ENCODE measurements around the gene MYL2.
"Not testable (repeated sequence)": the region's sequence is repeated elsewhere in the genome, so short reads cannot be mapped to it uniquely, and the experiment has no call there.

The MYL2 gene, protein sequence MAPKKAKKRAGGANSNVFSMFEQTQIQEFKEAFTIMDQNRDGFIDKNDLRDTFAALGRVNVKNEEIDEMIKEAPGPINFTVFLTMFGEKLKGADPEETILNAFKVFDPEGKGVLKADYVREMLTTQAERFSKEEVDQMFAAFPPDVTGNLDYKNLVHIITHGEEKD

GRCh38 chr12:110920324-110920910 lies at the start of gene MYL2:
Gene MYL2, minus strand, starts transcription at chr12:110920579. Its CDS starts 50 bp downstream, at chr12:110920529.
- in situ Hi-C loops (cut with MboI; ENCODE audit: low sequenced_read_pairs): no loop called here

GRCh38 chr12:110966081-110966760 lies 45.8 kb upstream of the MYL2 start:
- in situ Hi-C loops (cut with MboI; ENCODE audit: low sequenced_read_pairs): no loop called here

- in situ Hi-C loops (cut with MboI; ENCODE audit: low sequenced_read_pairs): no loop called here
These were observed 45.2 kb upstream of the MYL2 start for GRCh38 chr12:110965574-110965973.

DNA sequence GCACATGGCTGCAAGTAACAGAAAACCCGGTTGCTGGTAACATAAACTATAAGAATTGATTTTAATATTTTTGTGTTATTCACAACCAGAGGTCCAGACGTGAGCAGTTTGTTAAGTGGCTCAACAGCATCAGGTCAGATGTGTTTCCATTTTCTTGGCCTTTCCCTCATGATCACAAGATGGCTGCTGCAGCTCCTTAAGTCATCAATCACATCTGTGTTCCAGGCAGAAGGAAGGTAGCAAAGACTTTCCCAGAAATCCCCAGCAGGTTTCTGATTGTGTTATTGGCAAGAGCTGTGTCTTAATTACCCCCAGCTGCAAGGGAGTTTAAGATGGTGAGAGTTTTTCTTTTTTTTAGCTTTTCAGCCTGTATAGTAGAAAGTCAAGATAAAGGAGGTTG lies 40.4 kb upstream of the MYL2 start:
- in situ Hi-C loops (cut with MboI; ENCODE audit: low sequenced_read_pairs): no loop called here

DNA sequence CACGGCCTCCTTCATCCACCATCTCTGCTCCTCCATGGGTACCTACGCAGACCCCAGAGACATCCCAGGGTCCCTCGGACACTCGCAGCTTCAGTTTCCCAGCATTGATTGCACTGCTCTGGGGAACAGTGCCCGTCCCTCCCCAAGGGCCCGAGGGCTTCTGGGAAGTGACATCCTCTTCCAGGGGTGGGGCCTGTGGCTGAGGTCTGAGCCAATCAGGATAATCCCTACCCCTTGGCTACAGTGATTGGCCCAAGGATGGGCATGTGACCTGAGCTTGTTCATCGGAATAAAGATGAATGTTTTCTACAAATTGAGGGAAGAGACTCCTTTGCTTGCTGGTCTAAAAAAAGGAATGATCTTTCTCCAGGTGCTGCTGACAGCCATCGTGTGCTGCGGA lies 37.3 kb upstream of the MYL2 start:
- in situ Hi-C loops (cut with MboI; ENCODE audit: low sequenced_read_pairs): no loop called here

DNA sequence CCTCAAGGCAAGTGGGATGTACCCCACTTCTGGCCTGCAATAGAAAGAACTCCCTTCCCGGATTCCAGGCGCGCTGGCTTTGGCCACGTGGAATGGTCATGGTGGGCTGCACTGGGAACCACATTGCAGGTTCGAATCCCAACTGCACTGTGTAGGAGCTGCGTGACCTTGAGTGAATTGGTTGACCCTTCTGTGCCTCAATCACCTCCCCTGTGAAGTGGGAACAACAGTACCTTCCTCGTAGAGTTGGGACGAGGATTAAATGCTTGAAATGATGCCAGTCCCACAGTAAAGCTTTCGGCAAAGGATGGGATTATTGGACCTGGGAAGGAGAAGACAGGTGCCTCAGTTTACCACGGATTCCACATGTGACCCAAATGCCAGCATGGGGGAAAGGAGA lies 36.8 kb upstream of the MYL2 start:
- in situ Hi-C loops (cut with MboI; ENCODE audit: low sequenced_read_pairs): no loop called here

- in situ Hi-C loops (cut with MboI; ENCODE audit: low sequenced_read_pairs): not testable (repeated sequence)
These were observed 30.5 kb upstream of the MYL2 start for GRCh38 chr12:110950867-110951266.

- in situ Hi-C loops (cut with MboI; ENCODE audit: low sequenced_read_pairs): not testable (repeated sequence)
These were observed 30.1 kb upstream of the MYL2 start for GRCh38 chr12:110950466-110950865.

DNA sequence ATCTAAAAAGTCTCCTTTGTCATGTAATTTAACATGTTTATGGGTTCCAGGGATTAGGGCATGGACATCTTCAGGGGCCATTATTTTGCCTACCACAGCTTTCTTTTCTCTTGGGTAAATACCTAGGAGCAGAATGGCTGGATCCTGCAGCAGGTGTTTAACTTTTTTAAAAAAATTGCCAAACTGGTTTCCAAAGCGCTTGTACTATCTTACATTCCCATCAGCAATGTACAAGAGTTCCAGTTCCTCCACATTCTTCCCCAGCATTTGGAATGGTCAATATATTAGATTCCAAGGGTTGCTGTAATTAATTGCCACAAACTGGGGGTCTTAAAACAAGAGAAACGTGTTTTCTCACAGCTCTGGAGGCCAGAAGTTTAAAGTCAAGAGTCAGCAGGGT lies 27.7 kb upstream of the MYL2 start:
- in situ Hi-C loops (cut with MboI; ENCODE audit: low sequenced_read_pairs): no loop called here

- in situ Hi-C loops (cut with MboI; ENCODE audit: low sequenced_read_pairs): no loop called here
These were observed 23.0 kb upstream of the MYL2 start for GRCh38 chr12:110943373-110943772.

DNA sequence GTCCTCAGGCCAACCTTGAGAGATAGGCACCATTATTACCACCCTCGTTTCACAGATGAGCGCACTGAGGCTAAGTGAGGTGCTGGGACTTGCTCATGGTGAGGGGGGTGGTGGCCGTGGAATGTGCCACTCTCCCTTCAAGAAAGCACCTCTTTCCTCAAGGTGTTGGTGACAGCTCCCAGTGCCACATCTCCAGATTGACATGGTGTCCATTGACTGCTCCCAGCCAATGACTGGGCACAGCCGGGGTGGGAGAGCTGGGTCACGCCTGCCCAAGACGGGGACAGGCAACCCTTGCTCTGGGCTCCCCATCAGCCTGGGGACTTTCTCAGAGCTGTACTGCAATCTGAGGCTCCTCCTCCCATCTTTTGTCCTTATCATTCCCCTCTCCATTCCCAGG lies 21.0 kb upstream of the MYL2 start:
- in situ Hi-C loops (cut with MboI; ENCODE audit: low sequenced_read_pairs): no loop called here

DNA sequence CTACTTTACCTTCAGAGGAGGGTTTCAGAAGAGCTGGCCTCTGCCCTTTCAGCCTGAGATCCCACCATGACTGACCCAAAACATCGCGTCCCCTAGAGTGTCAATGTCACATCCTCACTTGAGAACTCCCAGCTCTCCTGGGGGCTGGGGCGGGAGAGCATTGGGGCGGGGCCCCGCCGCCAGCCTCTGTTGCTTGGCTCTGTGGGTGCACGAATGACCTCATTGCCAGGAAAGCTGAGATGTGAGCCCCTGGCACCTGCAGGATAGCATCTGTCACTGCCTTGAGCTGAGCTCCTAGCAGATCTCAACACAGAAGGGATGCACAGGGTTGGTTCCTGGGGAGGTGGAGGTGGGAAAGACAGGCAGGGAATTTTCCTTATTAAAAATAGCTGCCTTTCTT lies 20.6 kb upstream of the MYL2 start:
- in situ Hi-C loops (cut with MboI; ENCODE audit: low sequenced_read_pairs): no loop called here

- in situ Hi-C loops (cut with MboI; ENCODE audit: low sequenced_read_pairs): no loop called here
These were observed 19.9 kb upstream of the MYL2 start for GRCh38 chr12:110940296-110940695.

- in situ Hi-C loops (cut with MboI; ENCODE audit: low sequenced_read_pairs): loop anchor here (10.0 kb wide), 1 partner anchor 368 kb away; no protein-coding TSS in a partner anchor
These were observed 16.8 kb upstream of the MYL2 start for GRCh38 chr12:110937104-110937641.

DNA sequence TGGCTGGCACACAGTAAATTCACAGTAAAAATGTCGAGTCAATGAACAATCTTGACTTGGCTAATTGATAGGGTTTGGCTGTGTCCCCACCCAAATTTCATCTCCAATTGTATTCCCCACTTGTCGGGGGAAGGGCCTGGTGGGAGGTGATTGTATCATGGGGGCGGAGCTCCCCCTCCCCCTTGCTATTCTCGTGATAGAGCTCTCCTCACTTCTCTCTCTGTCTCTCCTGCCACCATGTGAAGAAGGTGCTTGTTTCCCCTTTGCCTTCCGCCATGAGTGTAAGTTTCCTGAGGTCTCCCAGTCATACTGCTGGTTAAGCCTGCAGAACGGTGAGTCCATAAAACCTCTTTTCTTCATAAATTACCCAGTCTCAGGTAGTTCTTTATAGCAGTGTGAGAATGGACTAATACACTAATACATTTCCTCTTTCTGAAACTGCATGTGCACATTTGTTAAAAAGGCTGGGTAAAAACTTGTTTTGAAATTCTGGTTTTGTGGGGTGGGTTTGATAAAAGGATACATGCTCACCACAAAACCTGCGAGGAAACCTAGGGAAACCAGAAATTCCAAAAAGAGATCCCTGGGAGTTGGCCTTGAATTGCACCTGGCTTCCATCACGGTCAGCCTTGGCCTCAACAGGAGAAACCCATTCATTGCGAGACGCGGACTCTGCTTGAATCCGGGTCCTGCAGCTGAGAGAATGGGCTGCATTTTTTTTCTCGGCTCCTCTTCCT lies 16.2 kb upstream of the MYL2 start:
- in situ Hi-C loops (cut with MboI; ENCODE audit: low sequenced_read_pairs): loop anchor here (10.0 kb wide), 1 partner anchor 368 kb away; no protein-coding TSS in a partner anchor

DNA sequence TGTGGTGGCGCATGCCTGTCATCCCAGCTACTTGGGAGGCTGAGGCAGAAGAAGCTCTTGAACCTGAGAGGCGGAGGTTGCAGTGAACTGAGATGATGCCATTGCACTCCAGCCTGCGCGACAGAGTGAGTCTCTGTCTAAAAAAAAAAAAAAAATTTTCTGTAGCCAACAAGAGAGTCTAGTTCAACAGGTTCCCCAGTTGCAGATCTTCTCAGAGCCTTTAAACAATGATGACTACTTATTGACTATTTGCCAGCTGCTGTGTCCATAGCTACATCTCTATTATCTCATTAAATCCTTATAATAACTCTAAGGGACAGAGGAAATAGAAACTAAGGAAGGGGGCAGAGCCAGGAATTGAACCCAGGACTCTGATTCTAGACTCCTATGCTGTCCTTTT lies 15.2 kb upstream of the MYL2 start:
- in situ Hi-C loops (cut with MboI; ENCODE audit: low sequenced_read_pairs): loop anchor here (10.0 kb wide), 1 partner anchor 369 kb away; no protein-coding TSS in a partner anchor

GRCh38 chr12:110934093-110934852 lies 13.9 kb upstream of the MYL2 start:
- in situ Hi-C loops (cut with MboI; ENCODE audit: low sequenced_read_pairs): loop anchor here (10.0 kb wide), 1 partner anchor 371 kb away; no protein-coding TSS in a partner anchor

DNA sequence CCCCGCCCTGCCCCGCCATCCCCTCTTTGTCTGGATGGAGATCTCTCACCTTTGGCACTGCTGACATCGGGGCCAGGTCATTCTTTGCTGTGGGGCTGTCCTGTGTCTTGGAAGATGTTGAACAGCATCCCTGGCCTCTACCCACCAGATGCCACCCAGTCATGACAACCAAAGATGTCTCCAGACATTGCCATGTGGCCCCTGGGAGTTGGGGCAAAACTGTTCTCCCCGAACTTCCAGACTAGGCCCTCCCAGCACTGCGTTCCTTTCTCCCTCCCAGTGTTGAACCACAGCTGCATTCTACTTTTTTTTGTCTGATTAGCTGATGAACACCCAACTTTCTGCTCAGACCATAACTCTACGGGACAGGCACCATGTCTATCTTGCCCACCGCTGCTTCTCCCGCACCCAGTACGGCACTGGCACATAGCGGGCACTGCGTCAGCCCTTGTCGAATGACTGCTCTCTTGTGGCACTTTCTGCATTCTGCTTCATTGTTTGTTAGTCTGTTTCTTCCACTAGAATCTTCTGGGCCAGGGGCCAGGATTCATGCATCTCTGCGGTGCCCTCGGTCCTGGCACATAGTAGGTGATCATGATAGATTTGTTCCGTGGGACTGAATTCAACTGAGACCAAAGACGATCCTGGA lies 13.1 kb upstream of the MYL2 start:
- in situ Hi-C loops (cut with MboI; ENCODE audit: low sequenced_read_pairs): loop anchor here (10.0 kb wide), 1 partner anchor 371 kb away; no protein-coding TSS in a partner anchor

GRCh38 chr12:110932046-110932445 lies 11.7 kb upstream of the MYL2 start:
- in situ Hi-C loops (cut with MboI; ENCODE audit: low sequenced_read_pairs): loop anchor here (10.0 kb wide), 1 partner anchor 373 kb away; no protein-coding TSS in a partner anchor

DNA sequence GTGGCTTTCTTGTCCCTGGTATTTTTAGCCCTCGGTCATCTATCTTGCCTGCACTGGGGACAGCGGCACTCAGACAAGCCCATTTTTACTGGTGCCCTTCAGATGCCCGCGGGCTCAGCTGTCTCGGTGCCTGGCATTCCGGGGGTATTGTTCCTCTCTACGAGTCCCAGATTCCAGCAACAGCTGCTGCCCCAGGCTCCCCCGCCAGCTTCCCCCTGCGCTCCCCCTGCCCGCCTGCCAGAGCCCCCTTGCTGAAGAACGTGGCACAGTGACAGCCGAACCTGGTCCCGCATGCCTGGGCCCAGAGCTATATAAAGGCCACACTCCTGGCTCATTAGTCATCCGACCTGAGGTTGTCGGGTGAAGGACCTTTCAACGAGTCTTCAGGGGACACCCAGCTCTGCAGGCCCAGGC lies 10.9 kb upstream of the MYL2 start:
- in situ Hi-C loops (cut with MboI; ENCODE audit: low sequenced_read_pairs): loop anchor here (10.0 kb wide), 1 partner anchor 373 kb away; no protein-coding TSS in a partner anchor

Data from HL-60/S4 treated with phorbol 12-myristate 13-acetate at 8.2 ng/mL for 4 days and 3 days (cell line).